ENCODE measurements around the gene ZFHX3. TPM values are rescaled to one million over a fixed set of nuclear protein-coding genes. Genes with fewer than 3 reads are reported as not detected.

The ZFHX3 gene
- total RNA-seq, 1 donor from 2014 or later, result 34.8 TPM

- H3K36me3 ChIP-seq, result peaks cover 0 to 5% of the 10 kb centered on the region in 2 donors
- H3K4me1 ChIP-seq, result peaks cover 0 to 35% of the 10 kb centered on the region in 2 donors
- TF ChIP-seq CTCF (IDR thresholded peaks at IDR 0.05), result no peak
- no peaks in the 10 kb centered on the region for H3K9me3 ChIP-seq
- H3K27me3 ChIP-seq, result no peaks in the 10 kb centered on the region
- no peak overlapping the region for H3K4me3 ChIP-seq
- intact Hi-C loops (cut with DNase I), result no loop called here
- peak overlapping the region in 1 of 2 donors; percentile 0 for H3K27ac ChIP-seq
- no peak for DNase-seq (ENCODE audit: low spot score in 2 of 2)
Observed at GRCh38 chr16:72879846-72880245, 168.1 kb downstream of the ZFHX3 start.

GRCh38 chr16:72878301-72879269, 169.3 kb downstream of the ZFHX3 start:
- Histone ChIP-seq H3K4me3 (no peak overlapping the region), H3K27ac (peak overlapping the region in 1 of 2 donors; percentile 62), H3K36me3 (no peaks in the 10 kb centered on the region), H3K9me3 (no peaks in the 10 kb centered on the region), H3K27me3 (no peaks in the 10 kb centered on the region), H3K4me1 (peaks cover 0 to 35% of the 10 kb centered on the region in 2 donors)
- no peak for TF ChIP-seq CTCF (IDR thresholded peaks at IDR 0.05)
- intact Hi-C loops (cut with DNase I), result no loop called here
- DNase-seq (ENCODE audit: low spot score in 2 of 2), result no peak

- H3K27ac ChIP-seq, result peak overlapping the region; percentile 5 to 71
- H3K4me1 ChIP-seq, result peaks cover 0 to 35% of the 10 kb centered on the region in 2 donors
- DNase-seq (ENCODE audit: low spot score in 2 of 2), result no peak
- no peak overlapping the region for H3K4me3 ChIP-seq
- intact Hi-C loops (cut with DNase I), result loop anchor here (2.0 kb wide), 1 partner anchor 29 kb away; no protein-coding TSS in a partner anchor
- H3K36me3 ChIP-seq, result no peaks in the 10 kb centered on the region
- H3K9me3 ChIP-seq, result no peaks in the 10 kb centered on the region
- no peaks in the 10 kb centered on the region for H3K27me3 ChIP-seq
- TF ChIP-seq CTCF (IDR thresholded peaks at IDR 0.05), result no peak
Observed at GRCh38 chr16:72877374-72878028, 170.4 kb downstream of the ZFHX3 start.

- Histone ChIP-seq H3K9me3 (no peaks in the 10 kb centered on the region), H3K4me1 (peaks cover 0 to 35% of the 10 kb centered on the region in 2 donors), H3K36me3 (no peaks in the 10 kb centered on the region), H3K27ac (peak overlapping the region; percentile 40 to 71), H3K4me3 (no peak overlapping the region), H3K27me3 (no peaks in the 10 kb centered on the region)
- no peak for DNase-seq (ENCODE audit: low spot score in 2 of 2)
- intact Hi-C loops (cut with DNase I), result loop anchor here (2.0 kb wide), 1 partner anchor 28 kb away; no protein-coding TSS in a partner anchor
- TF ChIP-seq CTCF (IDR thresholded peaks at IDR 0.05), result no peak
Observed at GRCh38 chr16:72876981-72877373, 171.0 kb downstream of the ZFHX3 start.

- intact Hi-C loops (cut with DNase I), result loop anchor here (2.0 kb wide), 1 partner anchor 27 kb away; no protein-coding TSS in a partner anchor
- TF ChIP-seq CTCF (IDR thresholded peaks at IDR 0.05), result no peak
Observed at GRCh38 chr16:72876221-72876620, 171.7 kb downstream of the ZFHX3 start.

More at GRCh38 chr16:72876221-72876620, 171.7 kb downstream of the ZFHX3 start:
- Histone ChIP-seq H3K27ac (peak overlapping the region; percentile 40 to 71), H3K4me3 (no peak overlapping the region), H3K27me3 (no peaks in the 10 kb centered on the region), H3K4me1 (peaks cover 0 to 35% of the 10 kb centered on the region in 2 donors), H3K36me3 (no peaks in the 10 kb centered on the region), H3K9me3 (no peaks in the 10 kb centered on the region)
- peak in 1 of 2 donors; percentile 83 for DNase-seq (ENCODE audit: low spot score in 2 of 2)
